ENCODE measurements around the gene CYP24A1.

- TF ChIP-seq POLR2A (IDR thresholded peaks at IDR 0.05): no peak
- TF ChIP-seq CTCF (IDR thresholded peaks at IDR 0.05): no peak
Observed at GRCh38 chr20:54146672-54147071, 27.1 kb downstream of the CYP24A1 start.
